ENCODE data around the gene ROPN1B.
"Not testable (repeated sequence)": the region's sequence is repeated elsewhere in the genome, so short reads cannot be mapped to it uniquely, and the experiment has no call there.

GRCh38 chr3:125968701-125969592 is at the start of gene ROPN1B:
- TF ChIP-seq POLR2A, CTCF (IDR thresholded peaks at IDR 0.05): not testable (repeated sequence)

Measured in prostate gland (tissue), 2 donors.